AG04450 (cell line): Measurements from ENCODE around the gene SMCHD1. TPM values are rescaled to one million over a fixed set of nuclear protein-coding genes. Genes with fewer than 3 reads are reported as not detected.
"Not testable (repeated sequence)": the region's sequence is repeated elsewhere in the genome, so short reads cannot be mapped to it uniquely, and the experiment has no call there.

Source experiments
- CTCF ChIA-PET: fragments of 300-600, 350-600 bp; formaldehyde crosslinking; extraction: SDS; loops from one replicate; lab custom pipeline; 2022; ENCODE audit warnings: antibody characterized with exemption, inconsistent platforms; lab: Charles Lee
- POLR2A ChIA-PET: fragments of 350-600 bp; formaldehyde crosslinking; extraction: SDS; loops from one replicate; lab custom pipeline; 2021; ENCODE audit warnings: antibody characterized with exemption, inconsistent platforms; lab: Yijun Ruan, JAX
- DNase-seq: peaks from one replicate; pipeline ENCODE4 v3.0.0-alpha.2; 2011; ENCODE audit warnings: low read depth, low spot score
- H3K27ac ChIP-seq: one replicate; pipeline ENCODE4 v1.5.1; 2012; ENCODE audit warnings: low read depth, low read length, control low read depth
- H3K27me3 ChIP-seq: one replicate; pipeline ENCODE4 v1.6.0; 2012; ENCODE audit warnings: low read length; ENCODE audit not compliant: control insufficient read depth, insufficient read depth
- H3K4me3 ChIP-seq: 2 replicates; pipeline ENCODE4 v1.5.1; 2011; ENCODE audit warnings: mild to moderate bottlenecking, low read depth, low read length, control low read depth
- H3K9me3 ChIP-seq: 2 replicates; pipeline ENCODE4 v1.5.1; 2012; ENCODE audit warnings: low read length; ENCODE audit not compliant: control insufficient read depth, insufficient read depth
- CTCF ChIP-seq: IDR thresholded peaks from 2 replicates; pipeline ENCODE4 v1.5.1; 2011; ENCODE audit warnings: low read depth, low read length, control low read depth, inconsistent platforms
- polyA plus RNA-seq: library from polyadenylated mRNA; depleted of rRNA; stranded (reverse); fragments of >200 nt; gene quantifications from 2 replicates; pipeline ENCODE4 v1.2.3, GENCODE V29; 2011

Gene SMCHD1
- polyA plus RNA-seq, 1 experiment, result 37.2 TPM

DNA sequence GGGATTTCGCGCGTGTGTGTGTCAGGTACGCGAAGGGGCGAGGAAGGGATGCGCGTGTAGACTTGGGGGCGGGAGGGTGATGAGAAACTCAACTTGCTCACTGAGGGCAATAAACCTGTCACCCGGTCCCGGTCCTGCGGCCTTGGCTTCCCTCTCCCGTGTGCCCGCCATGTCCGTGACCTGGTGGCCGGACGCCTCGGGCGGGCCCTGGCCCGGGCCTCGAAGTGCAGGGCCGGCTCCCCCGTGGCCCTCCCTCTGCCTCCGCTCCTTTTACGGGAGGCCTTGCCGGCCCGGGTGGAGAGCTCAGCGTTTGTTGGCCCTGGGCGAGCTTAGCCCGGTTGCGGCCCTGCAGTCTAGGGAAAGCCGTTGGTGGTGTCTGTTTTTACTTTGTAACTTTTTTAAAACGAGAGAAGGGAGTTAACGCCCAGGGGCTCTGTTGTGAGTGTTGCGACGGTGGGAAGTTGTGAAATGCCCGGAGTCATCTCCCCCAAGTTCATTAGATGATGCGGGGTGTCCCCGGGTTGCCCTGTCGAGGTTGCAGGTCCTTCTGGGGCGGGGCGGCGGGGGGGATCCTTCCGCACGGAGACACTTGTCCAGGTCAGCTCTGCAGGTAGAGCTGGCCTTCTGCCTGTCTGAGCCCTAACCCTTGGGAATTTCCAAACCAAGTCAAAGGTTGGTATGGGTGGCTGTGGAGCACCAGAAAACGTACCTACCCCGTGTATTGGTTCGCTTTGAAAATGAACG, 883 bp downstream of the SMCHD1 start:
- Histone ChIP-seq H3K9me3 (peaks cover 10% of the 10 kb centered on the region; the same call in 1 of the 2 replicates), H3K27ac (peak overlapping the region; percentile 86), H3K27me3 (no peaks in the 10 kb centered on the region), H3K4me3 (peak overlapping the region; percentile 86)
- POLR2A ChIA-PET, result interaction anchor here (1.2 to 1.8 kb wide), 2 partner anchors 18 to 51 kb away, joined by 8 to 12 read pairs; no protein-coding TSS in a partner anchor
- CTCF ChIA-PET, result no interaction called here
- TF ChIP-seq CTCF, result no peak
- no peak for DNase-seq

DNA sequence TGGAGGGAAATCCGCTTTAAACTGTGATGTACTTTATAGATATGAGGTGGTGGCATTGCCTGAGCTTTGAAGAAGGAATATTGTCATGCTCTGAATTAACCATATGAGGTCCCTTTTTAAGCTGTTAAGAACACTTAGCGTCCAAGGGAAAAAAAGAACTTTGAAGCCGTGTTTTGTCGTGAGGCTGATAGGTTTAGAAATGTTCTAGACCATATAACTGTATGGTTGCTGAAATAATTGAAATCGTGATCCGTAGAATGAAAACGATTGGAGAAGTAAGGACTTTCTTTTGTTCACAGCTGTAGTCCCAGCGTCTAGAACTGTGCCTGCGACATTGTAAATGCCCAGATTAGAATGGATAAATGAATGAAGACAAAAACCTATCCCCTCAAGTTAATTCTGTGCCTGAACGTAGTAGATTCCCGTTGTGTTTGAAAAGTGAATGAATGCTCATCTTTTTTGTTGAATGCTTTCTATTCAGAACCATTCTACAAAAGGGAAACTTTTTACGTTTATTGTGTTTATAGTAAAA, 1.5 kb downstream of the SMCHD1 start:
- Histone ChIP-seq H3K9me3 (peaks cover 10% of the 10 kb centered on the region; the same call in 1 of the 2 replicates), H3K27me3 (no peaks in the 10 kb centered on the region), H3K27ac (peak overlapping the region; percentile 86), H3K4me3 (peak overlapping the region; percentile 86)
- ChIA-PET CTCF (no interaction called here), POLR2A (interaction anchor here (1.2 to 1.8 kb wide), 2 partner anchors 19 to 590 kb away, joined by 4 to 12 read pairs; partner anchors contain the start of gene MYL12A)
- TF ChIP-seq CTCF, result no peak
- DNase-seq, result no peak

DNA sequence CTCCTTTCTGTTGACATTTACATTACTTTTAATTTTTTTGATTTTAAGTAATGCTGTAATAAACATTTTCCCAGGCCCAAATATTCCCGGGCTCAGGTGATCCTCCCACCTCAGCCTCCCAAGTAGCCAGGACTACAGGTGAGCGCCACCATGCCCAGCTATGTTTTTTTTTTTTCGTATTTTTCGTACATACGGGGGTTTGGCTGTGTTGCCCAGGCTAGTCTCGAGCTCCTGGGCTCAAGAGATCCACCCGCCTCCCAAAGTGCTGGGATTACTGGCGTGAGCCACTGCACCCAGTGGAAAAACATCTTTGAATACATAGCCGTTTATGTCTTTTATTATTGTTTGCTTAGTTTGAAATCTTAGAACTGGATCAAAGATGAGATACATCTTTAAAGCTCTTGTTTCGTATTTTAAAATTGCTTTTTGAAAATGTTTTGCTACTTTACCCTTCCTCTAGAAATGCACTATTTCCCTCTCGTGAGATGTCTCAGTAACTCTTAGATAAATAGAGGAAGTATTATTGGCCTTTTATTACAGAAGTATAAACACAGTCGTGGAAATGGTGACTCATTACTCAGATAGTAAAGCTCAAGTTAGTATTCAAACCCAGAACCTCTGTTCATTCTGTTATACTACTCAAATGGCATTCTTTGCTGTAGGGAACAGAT, 2.4 kb downstream of the SMCHD1 start:
- peaks cover 10% of the 10 kb centered on the region; the same call in 1 of the 2 replicates for H3K9me3 ChIP-seq
- TF ChIP-seq CTCF, result no peak
- peak overlapping the region; percentile 86 for H3K4me3 ChIP-seq
- peak; percentile 63 for DNase-seq
- no peaks in the 10 kb centered on the region for H3K27me3 ChIP-seq
- ChIA-PET POLR2A (interaction anchor here (0.5 to 1.2 kb wide), 3 partner anchors 87 to 590 kb away, joined by 4 read pairs; partner anchors contain the start of genes METTL4, MYL12A and NDC80), CTCF (no interaction called here)
- peak overlapping the region; percentile 71 for H3K27ac ChIP-seq

- POLR2A ChIA-PET, H3K9me3 ChIP-seq, DNase-seq, CTCF ChIA-PET, H3K27me3 ChIP-seq, H3K4me3 ChIP-seq, H3K27ac ChIP-seq: not testable (repeated sequence)
Observed at GRCh38 chr18:2660849-2661248, 5.3 kb downstream of the SMCHD1 start.

DNA sequence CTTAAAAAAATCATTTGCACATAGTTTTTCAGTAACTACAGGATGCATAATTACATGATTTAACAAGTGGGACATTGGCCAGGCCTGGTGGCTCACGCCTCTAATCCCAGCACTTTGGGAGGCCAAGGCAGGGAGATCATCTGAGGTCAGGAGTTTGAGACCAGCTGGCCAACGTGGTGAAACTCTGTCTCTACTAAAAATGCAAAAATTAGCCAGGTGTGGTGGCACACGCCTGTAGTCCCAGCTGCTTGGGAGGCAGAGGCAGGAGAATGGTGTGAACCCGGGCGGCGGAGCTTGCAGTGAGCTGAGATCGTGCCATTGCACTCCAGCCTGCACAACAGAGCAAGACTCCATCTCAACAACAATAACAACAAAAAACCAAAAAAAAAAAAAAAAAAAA, 6.8 kb downstream of the SMCHD1 start:
- CTCF ChIA-PET, H3K9me3 ChIP-seq, POLR2A ChIA-PET, H3K27ac ChIP-seq, DNase-seq, H3K4me3 ChIP-seq, H3K27me3 ChIP-seq: not testable (repeated sequence)
